ENCODE data around the gene IMMP2L.
A peak's percentile ranks its signal among the peaks of the same experiment; 100 is the strongest.

IMMP2L gene

GRCh38 chr7:111137296-111138192 is 424.7 kb downstream of the IMMP2L start:
- 73 to 85% methylated on average over 3 to 4 of the region's 4 CpGs for WGBS, 2 experiments
- Histone ChIP-seq H3K4me1 (ENCODE audit: control insufficient read depth, insufficient read depth, low read length) (peaks cover 3% of the 10 kb centered on the region), H3K27ac (ENCODE audit: insufficient read depth, low read depth, low read length, poor library complexity, severe bottlenecking) (peak overlapping the region; percentile 30)

GRCh38 chr7:111132833-111133232 is 429.5 kb downstream of the IMMP2L start:
- Histone ChIP-seq H3K27ac (ENCODE audit: insufficient read depth, low read depth, low read length, poor library complexity, severe bottlenecking) (no peak overlapping the region), H3K9me3 (ENCODE audit: control insufficient read depth, low read length) (no peaks in the 10 kb centered on the region), H3K4me3 (ENCODE audit: insufficient read depth, low read depth, low read length) (no peak overlapping the region), H3K4me1 (ENCODE audit: control insufficient read depth, insufficient read depth, low read length) (no peaks in the 10 kb centered on the region), H3K36me3 (ENCODE audit: control insufficient read depth, insufficient read depth, low read length) (no peaks in the 10 kb centered on the region), H3K27me3 (ENCODE audit: control insufficient read depth, insufficient read depth, low read length, poor library complexity, severe bottlenecking) (no peaks in the 10 kb centered on the region)
- WGBS, 2 experiments = 91 to 95% methylated on average over 1 of the region's 1 CpG

More at GRCh38 chr7:111137296-111138192, 424.7 kb downstream of the IMMP2L start:
- Histone ChIP-seq H3K9me3 (ENCODE audit: control insufficient read depth, low read length) (no peaks in the 10 kb centered on the region), H3K27me3 (ENCODE audit: control insufficient read depth, insufficient read depth, low read length, poor library complexity, severe bottlenecking) (no peaks in the 10 kb centered on the region), H3K4me3 (ENCODE audit: insufficient read depth, low read depth, low read length) (no peak overlapping the region), H3K36me3 (ENCODE audit: control insufficient read depth, insufficient read depth, low read length) (no peaks in the 10 kb centered on the region)

GRCh38 chr7:111129435-111129834 is 432.9 kb downstream of the IMMP2L start:
- H3K9me3 ChIP-seq (ENCODE audit: control insufficient read depth, low read length) = no peaks in the 10 kb centered on the region
- no peaks in the 10 kb centered on the region for H3K27me3 ChIP-seq (ENCODE audit: control insufficient read depth, insufficient read depth, low read length, poor library complexity, severe bottlenecking)
- H3K27ac ChIP-seq (ENCODE audit: insufficient read depth, low read depth, low read length, poor library complexity, severe bottlenecking) = no peak overlapping the region
- no peaks in the 10 kb centered on the region for H3K4me1 ChIP-seq (ENCODE audit: control insufficient read depth, insufficient read depth, low read length)
- H3K36me3 ChIP-seq (ENCODE audit: control insufficient read depth, insufficient read depth, low read length) = no peaks in the 10 kb centered on the region
- 94 to 100% methylated on average over 3 of the region's 4 CpGs for WGBS, 2 experiments
- no peak overlapping the region for H3K4me3 ChIP-seq (ENCODE audit: insufficient read depth, low read depth, low read length)

GRCh38 chr7:111126987-111127386 is 435.3 kb downstream of the IMMP2L start:
- H3K27ac ChIP-seq (ENCODE audit: insufficient read depth, low read depth, low read length, poor library complexity, severe bottlenecking) = no peak overlapping the region
- H3K4me1 ChIP-seq (ENCODE audit: control insufficient read depth, insufficient read depth, low read length) = no peaks in the 10 kb centered on the region
- H3K27me3 ChIP-seq (ENCODE audit: control insufficient read depth, insufficient read depth, low read length, poor library complexity, severe bottlenecking) = no peaks in the 10 kb centered on the region
- WGBS, 2 experiments = 86 to 87% methylated on average over 3 of the region's 3 CpGs
- no peaks in the 10 kb centered on the region for H3K36me3 ChIP-seq (ENCODE audit: control insufficient read depth, insufficient read depth, low read length)
- H3K9me3 ChIP-seq (ENCODE audit: control insufficient read depth, low read length) = no peaks in the 10 kb centered on the region
- H3K4me3 ChIP-seq (ENCODE audit: insufficient read depth, low read depth, low read length) = no peak overlapping the region

- peaks cover 5% of the 10 kb centered on the region for H3K4me1 ChIP-seq (ENCODE audit: control insufficient read depth, insufficient read depth, low read length)
- no peak overlapping the region for H3K27ac ChIP-seq (ENCODE audit: insufficient read depth, low read depth, low read length, poor library complexity, severe bottlenecking)
- WGBS, 2 experiments = 80 to 98% methylated on average over 2 of the region's 2 CpGs
- H3K36me3 ChIP-seq (ENCODE audit: control insufficient read depth, insufficient read depth, low read length) = no peaks in the 10 kb centered on the region
- H3K9me3 ChIP-seq (ENCODE audit: control insufficient read depth, low read length) = no peaks in the 10 kb centered on the region
- no peak overlapping the region for H3K4me3 ChIP-seq (ENCODE audit: insufficient read depth, low read depth, low read length)
- H3K27me3 ChIP-seq (ENCODE audit: control insufficient read depth, insufficient read depth, low read length, poor library complexity, severe bottlenecking) = no peaks in the 10 kb centered on the region
Observed at GRCh38 chr7:111115966-111116365, 446.3 kb downstream of the IMMP2L start.

GRCh38 chr7:111113263-111114017 is 448.9 kb downstream of the IMMP2L start:
- Histone ChIP-seq H3K36me3 (ENCODE audit: control insufficient read depth, insufficient read depth, low read length) (no peaks in the 10 kb centered on the region), H3K27ac (ENCODE audit: insufficient read depth, low read depth, low read length, poor library complexity, severe bottlenecking) (no peak overlapping the region), H3K4me1 (ENCODE audit: control insufficient read depth, insufficient read depth, low read length) (peaks cover 5% of the 10 kb centered on the region), H3K27me3 (ENCODE audit: control insufficient read depth, insufficient read depth, low read length, poor library complexity, severe bottlenecking) (no peaks in the 10 kb centered on the region), H3K4me3 (ENCODE audit: insufficient read depth, low read depth, low read length) (no peak overlapping the region), H3K9me3 (ENCODE audit: control insufficient read depth, low read length) (no peaks in the 10 kb centered on the region)
- WGBS, 2 experiments = no CpG with 5 or more reads among the region's 1 CpG

- Histone ChIP-seq H3K4me3 (ENCODE audit: insufficient read depth, low read depth, low read length) (no peak overlapping the region), H3K4me1 (ENCODE audit: control insufficient read depth, insufficient read depth, low read length) (peaks cover 5% of the 10 kb centered on the region), H3K9me3 (ENCODE audit: control insufficient read depth, low read length) (no peaks in the 10 kb centered on the region), H3K27ac (ENCODE audit: insufficient read depth, low read depth, low read length, poor library complexity, severe bottlenecking) (no peak overlapping the region), H3K36me3 (ENCODE audit: control insufficient read depth, insufficient read depth, low read length) (no peaks in the 10 kb centered on the region), H3K27me3 (ENCODE audit: control insufficient read depth, insufficient read depth, low read length, poor library complexity, severe bottlenecking) (no peaks in the 10 kb centered on the region)
- WGBS, 2 experiments = 98 to 100% methylated on average over 2 of the region's 2 CpGs
Observed at GRCh38 chr7:111112439-111112838, 449.9 kb downstream of the IMMP2L start.

GRCh38 chr7:111108496-111108895 is 453.8 kb downstream of the IMMP2L start:
- H3K4me1 ChIP-seq (ENCODE audit: control insufficient read depth, insufficient read depth, low read length) = peaks cover 5% of the 10 kb centered on the region
- H3K36me3 ChIP-seq (ENCODE audit: control insufficient read depth, insufficient read depth, low read length) = no peaks in the 10 kb centered on the region
- no peaks in the 10 kb centered on the region for H3K9me3 ChIP-seq (ENCODE audit: control insufficient read depth, low read length)
- no peak overlapping the region for H3K4me3 ChIP-seq (ENCODE audit: insufficient read depth, low read depth, low read length)
- H3K27ac ChIP-seq (ENCODE audit: insufficient read depth, low read depth, low read length, poor library complexity, severe bottlenecking) = no peak overlapping the region
- WGBS, 2 experiments = no CpG with 5 or more reads among the region's 3 CpGs
- no peaks in the 10 kb centered on the region for H3K27me3 ChIP-seq (ENCODE audit: control insufficient read depth, insufficient read depth, low read length, poor library complexity, severe bottlenecking)

- H3K4me1 ChIP-seq (ENCODE audit: control insufficient read depth, insufficient read depth, low read length) = no peaks in the 10 kb centered on the region
- no CpG with 5 or more reads among the region's 1 CpG for WGBS, 2 experiments
- H3K9me3 ChIP-seq (ENCODE audit: control insufficient read depth, low read length) = no peaks in the 10 kb centered on the region
- H3K27ac ChIP-seq (ENCODE audit: insufficient read depth, low read depth, low read length, poor library complexity, severe bottlenecking) = no peak overlapping the region
- H3K4me3 ChIP-seq (ENCODE audit: insufficient read depth, low read depth, low read length) = no peak overlapping the region
- no peaks in the 10 kb centered on the region for H3K27me3 ChIP-seq (ENCODE audit: control insufficient read depth, insufficient read depth, low read length, poor library complexity, severe bottlenecking)
- H3K36me3 ChIP-seq (ENCODE audit: control insufficient read depth, insufficient read depth, low read length) = no peaks in the 10 kb centered on the region
Observed at GRCh38 chr7:111108000-111108399, 454.3 kb downstream of the IMMP2L start.

- Histone ChIP-seq H3K36me3 (ENCODE audit: control insufficient read depth, insufficient read depth, low read length) (no peaks in the 10 kb centered on the region), H3K9me3 (ENCODE audit: control insufficient read depth, low read length) (no peaks in the 10 kb centered on the region), H3K4me1 (ENCODE audit: control insufficient read depth, insufficient read depth, low read length) (no peaks in the 10 kb centered on the region), H3K4me3 (ENCODE audit: insufficient read depth, low read depth, low read length) (no peak overlapping the region), H3K27ac (ENCODE audit: insufficient read depth, low read depth, low read length, poor library complexity, severe bottlenecking) (no peak overlapping the region), H3K27me3 (ENCODE audit: control insufficient read depth, insufficient read depth, low read length, poor library complexity, severe bottlenecking) (no peaks in the 10 kb centered on the region)
- 83 to 100% methylated on average over 1 of the region's 1 CpG for WGBS, 2 experiments
Observed at GRCh38 chr7:111107579-111107978, 454.7 kb downstream of the IMMP2L start.
